ENCODE results near the gene MRPS10. TPM values are rescaled to one million over a fixed set of nuclear protein-coding genes. Genes with fewer than 3 reads are reported as not detected.

The MRPS10 gene
- total and polyA plus RNA-seq, 12 donors, result 22.6 to 82.1 (median 58.2) TPM

DNA sequence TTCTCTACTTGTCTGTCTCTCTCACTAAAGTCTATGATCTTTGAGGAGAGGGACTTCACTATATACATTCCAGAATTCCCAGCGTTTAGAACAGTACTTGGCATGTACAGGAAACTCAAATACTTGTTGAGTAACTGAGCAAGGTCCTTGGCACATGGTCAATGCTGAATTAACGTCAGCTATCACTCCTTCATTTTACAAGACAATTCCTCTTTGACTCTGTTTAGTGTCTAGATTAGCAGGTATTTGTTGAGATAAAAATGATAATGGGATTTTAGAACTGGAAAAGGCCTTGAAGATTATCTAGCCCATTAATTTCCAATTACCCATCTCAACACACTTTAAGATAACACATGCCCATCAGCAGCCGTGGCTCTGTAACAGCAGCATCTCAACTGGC is 16.3 kb downstream of the MRPS10 start:
- intact Hi-C loops (cut with DNase I), result no loop called here
- Histone ChIP-seq H3K9me3 (peaks cover 0 to 6% (median 0%) of the 10 kb centered on the region in 11 donors), H3K27me3 (no peaks in the 10 kb centered on the region), H3K36me3 (peaks cover 0 to 52% (median 5%) of the 10 kb centered on the region in 9 donors), H3K4me1 (peaks cover 0 to 20% (median 4%) of the 10 kb centered on the region in 9 donors), H3K27ac (no peak overlapping the region), H3K4me3 (no peak overlapping the region)
- ATAC-seq (no peak), DNase-seq (no peak)
- 52 to 59% methylated on average over 3 of the region's 3 CpGs for WGBS, 2 donors
- TF ChIP-seq, protein P1, sequence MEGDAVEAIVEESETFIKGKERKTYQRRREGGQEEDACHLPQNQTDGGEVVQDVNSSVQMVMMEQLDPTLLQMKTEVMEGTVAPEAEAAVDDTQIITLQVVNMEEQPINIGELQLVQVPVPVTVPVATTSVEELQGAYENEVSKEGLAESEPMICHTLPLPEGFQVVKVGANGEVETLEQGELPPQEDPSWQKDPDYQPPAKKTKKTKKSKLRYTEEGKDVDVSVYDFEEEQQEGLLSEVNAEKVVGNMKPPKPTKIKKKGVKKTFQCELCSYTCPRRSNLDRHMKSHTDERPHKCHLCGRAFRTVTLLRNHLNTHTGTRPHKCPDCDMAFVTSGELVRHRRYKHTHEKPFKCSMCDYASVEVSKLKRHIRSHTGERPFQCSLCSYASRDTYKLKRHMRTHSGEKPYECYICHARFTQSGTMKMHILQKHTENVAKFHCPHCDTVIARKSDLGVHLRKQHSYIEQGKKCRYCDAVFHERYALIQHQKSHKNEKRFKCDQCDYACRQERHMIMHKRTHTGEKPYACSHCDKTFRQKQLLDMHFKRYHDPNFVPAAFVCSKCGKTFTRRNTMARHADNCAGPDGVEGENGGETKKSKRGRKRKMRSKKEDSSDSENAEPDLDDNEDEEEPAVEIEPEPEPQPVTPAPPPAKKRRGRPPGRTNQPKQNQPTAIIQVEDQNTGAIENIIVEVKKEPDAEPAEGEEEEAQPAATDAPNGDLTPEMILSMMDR (IDR thresholded peaks at IDR 0.05), result no peak

DNA sequence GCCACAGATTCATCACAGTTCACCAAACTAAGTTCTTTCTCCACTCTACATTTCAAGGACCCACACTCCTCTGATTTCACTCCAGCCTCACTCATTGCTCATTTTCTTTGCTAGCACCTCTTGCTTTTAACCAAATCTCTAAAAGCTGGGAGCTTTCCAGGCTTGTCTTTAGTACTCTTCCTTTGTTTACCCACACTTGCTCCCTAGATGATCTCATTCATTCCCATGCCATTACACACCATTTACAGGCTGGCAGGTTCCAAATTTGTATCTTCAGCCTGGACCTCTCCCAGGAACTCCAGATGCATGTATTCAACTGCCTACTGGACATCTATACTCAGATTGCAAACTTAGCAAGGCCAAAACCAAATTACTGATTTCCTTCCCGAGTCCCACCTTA is 17.6 kb downstream of the MRPS10 start:
- Histone ChIP-seq H3K27me3 (no peaks in the 10 kb centered on the region), H3K36me3 (peaks cover 0 to 38% (median 0%) of the 10 kb centered on the region in 9 donors), H3K9me3 (peaks cover 0 to 6% (median 0%) of the 10 kb centered on the region in 11 donors), H3K27ac (no peak overlapping the region), H3K4me3 (no peak overlapping the region), H3K4me1 (peaks cover 0 to 20% (median 4%) of the 10 kb centered on the region in 9 donors)
- TF ChIP-seq, protein P1 (IDR thresholded peaks at IDR 0.05), result no peak
- 62 to 63% methylated on average over 1 of the region's 1 CpG for WGBS, 2 donors
- intact Hi-C loops (cut with DNase I), result no loop called here
- no peak for DNase-seq
- ATAC-seq, result peak in 6 of 8 donors; percentile 29 to 71 (median 53)

DNA sequence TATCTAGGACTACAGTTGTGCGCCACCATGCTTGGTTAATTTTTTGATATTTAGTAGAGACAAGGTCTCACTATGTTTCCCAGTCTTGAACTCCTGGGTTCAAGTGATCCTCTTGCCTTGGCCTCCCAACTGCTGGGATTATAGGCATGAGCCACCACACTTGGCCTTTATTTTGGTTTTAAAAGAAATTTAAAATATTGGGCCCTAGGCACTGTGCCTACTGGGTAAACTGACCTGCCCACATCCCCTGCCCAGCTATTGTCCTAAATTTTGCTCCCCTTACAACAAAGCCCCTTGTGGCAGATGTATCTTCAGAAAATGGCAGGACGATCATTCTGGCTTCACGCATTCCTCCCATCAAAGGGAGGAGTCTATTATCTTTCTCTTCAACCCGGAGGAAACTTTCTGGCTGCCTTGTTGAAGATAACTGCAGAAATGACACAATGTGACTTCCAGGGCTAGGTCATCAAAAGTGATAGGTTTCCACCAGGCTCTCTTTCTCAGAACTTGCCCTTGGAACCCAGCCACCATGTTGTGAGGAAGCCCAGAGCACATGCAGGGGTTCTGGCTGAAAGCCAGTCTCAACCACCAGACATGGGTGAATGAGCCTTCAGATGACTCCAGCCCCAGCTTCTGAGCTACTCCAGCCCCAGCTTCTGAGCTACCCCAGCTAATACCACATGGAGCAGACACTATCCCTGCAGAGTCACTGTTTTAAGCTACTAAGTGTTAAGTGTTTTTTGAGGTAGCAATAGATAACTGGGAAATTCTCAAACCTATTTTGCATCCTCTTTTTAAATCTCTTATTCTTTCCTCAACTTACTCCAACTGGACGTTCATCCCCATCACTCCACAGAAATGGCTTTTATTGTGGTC is 18.3 kb downstream of the MRPS10 start:
- Histone ChIP-seq H3K9me3 (peaks cover 0 to 6% (median 0%) of the 10 kb centered on the region in 11 donors), H3K36me3 (peaks cover 0 to 31% (median 0%) of the 10 kb centered on the region in 9 donors), H3K4me3 (no peak overlapping the region), H3K4me1 (peaks cover 0 to 20% (median 4%) of the 10 kb centered on the region in 9 donors), H3K27ac (no peak overlapping the region), H3K27me3 (no peaks in the 10 kb centered on the region)
- DNase-seq (peak in 1 of 2 donors; percentile 16), ATAC-seq (peak in 2 of 8 donors; percentile 11 to 42)
- intact Hi-C loops (cut with DNase I), result no loop called here
- TF ChIP-seq, protein P1 (IDR thresholded peaks at IDR 0.05), result no peak
- WGBS, 2 donors, result 77 to 86% methylated on average over 5 of the region's 5 CpGs

DNA sequence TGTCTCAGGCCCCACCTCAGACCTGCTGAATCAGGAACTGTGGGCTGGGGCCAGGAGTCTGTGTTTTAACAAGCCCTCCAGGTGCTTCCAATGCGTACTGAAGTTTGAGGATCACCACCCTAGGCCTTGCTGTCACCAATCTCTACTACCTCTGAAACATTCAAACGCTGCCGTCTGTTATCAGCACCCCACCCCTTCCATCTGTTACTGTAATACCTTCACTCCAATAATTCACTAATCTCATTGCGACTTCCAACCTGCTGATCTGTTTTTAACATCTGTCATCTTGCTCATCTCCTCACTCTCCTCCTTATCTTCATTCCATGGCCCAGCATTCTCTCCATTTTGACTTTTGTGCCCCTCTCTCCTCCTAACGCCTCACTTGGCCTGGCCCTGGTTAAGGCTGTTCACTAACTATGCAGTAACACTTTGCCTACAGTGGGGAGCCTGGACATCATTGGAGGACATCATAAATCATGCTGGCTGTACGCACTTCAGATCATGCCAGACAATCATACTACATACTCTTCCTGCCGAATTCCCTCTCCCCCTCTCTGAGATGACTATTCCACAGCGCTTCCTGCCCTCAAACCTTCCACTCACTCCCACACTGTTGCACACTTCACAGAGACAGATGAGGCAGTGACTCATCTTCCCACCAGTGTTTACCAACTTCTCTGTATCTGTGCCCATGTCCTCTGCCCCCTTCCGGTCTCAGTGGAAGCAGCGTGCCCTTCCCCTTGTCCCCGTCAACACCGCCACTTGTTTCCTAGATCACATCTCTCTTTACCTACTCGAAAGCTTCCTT is 19.9 kb downstream of the MRPS10 start:
- Histone ChIP-seq H3K4me3 (no peak overlapping the region), H3K9me3 (peaks cover 0 to 6% (median 0%) of the 10 kb centered on the region in 11 donors), H3K36me3 (peaks cover 0 to 16% (median 0%) of the 10 kb centered on the region in 9 donors), H3K4me1 (peaks cover 0 to 20% (median 4%) of the 10 kb centered on the region in 9 donors), H3K27ac (no peak overlapping the region), H3K27me3 (no peaks in the 10 kb centered on the region)
- 74 to 78% methylated on average over 13 of the region's 13 CpGs for WGBS, 2 donors
- intact Hi-C loops (cut with DNase I), result no loop called here
- ATAC-seq, result no peak
- TF ChIP-seq, protein P1 (IDR thresholded peaks at IDR 0.05), result no peak
- no peak for DNase-seq

Data from heart right ventricle (tissue), 16 donors.